Esophagus muscularis mucosa (tissue), 4 donors: ENCODE results near the gene ELFN1.

Experiments
- CTCF ChIP-seq, 3 experiments: fragments of 200-600 bp in 2 of 3; fragments of 450-650 bp in 1 of 3; sonication (generic) in 2 of 3; IDR thresholded peaks; one replicate each; pipeline ENCODE4 v1.5.1; 2017 to 2019; ENCODE audit warnings: antibody characterized with exemption in 3 of 3, mild to moderate bottlenecking in 2 of 3, moderate library complexity in 1 of 3
- EP300 ChIP-seq: sonication (generic); formaldehyde crosslinking; IDR thresholded peaks from one replicate; pipeline ENCODE4 v1.6.1; 2017; ENCODE audit warnings: antibody characterized with exemption
- POLR2A ChIP-seq: fragments of 450-650 bp; IDR thresholded peaks from one replicate; pipeline ENCODE4 v1.6.1; 2017; ENCODE audit warnings: antibody characterized with exemption, moderate library complexity, mild to moderate bottlenecking, low read depth
- POLR2AphosphoS5 ChIP-seq, 2 donors: sonication (generic); formaldehyde crosslinking; IDR thresholded peaks; one replicate each; pipeline ENCODE4 v1.6.1; 2017; ENCODE audit warnings: antibody characterized with exemption in 2 of 2

GRCh38 chr7:1737956-1738355 lies 67.9 kb downstream of the ELFN1 start:
- no peak for TF ChIP-seq POLR2AphosphoS5 (IDR thresholded peaks at IDR 0.05)
- no peak for TF ChIP-seq CTCF (IDR thresholded peaks at IDR 0.05)
- no peak for TF ChIP-seq POLR2A
- TF ChIP-seq EP300, result no peak
